Astrocyte of the spinal cord (primary cell): Measurements from ENCODE around the gene CD302.
A peak's percentile ranks its signal among the peaks of the same experiment; 100 is the strongest.

Source experiments
- DNase-seq: peaks from one replicate; pipeline ENCODE4 v3.0.0; 2011; ENCODE audit warnings: low read depth, low spot score
- H3K4me3 ChIP-seq: 2 replicates; pipeline ENCODE4 v1.5.1; 2011; ENCODE audit warnings: low read depth, mild to moderate bottlenecking, low read length, moderate library complexity
- in situ Hi-C: cut with HindIII; loops from 2 replicates; pipeline ENCODE4 v1.10.0; 2017; ENCODE audit warnings: low sequenced_read_pairs
- TF ChIP-seq, protein P1 (sequence below): IDR thresholded peaks from 2 replicates; pipeline ENCODE4 v1.5.1; 2012; ENCODE audit warnings: low read depth, mild to moderate bottlenecking, low read length, inconsistent platforms

Gene CD302

DNA sequence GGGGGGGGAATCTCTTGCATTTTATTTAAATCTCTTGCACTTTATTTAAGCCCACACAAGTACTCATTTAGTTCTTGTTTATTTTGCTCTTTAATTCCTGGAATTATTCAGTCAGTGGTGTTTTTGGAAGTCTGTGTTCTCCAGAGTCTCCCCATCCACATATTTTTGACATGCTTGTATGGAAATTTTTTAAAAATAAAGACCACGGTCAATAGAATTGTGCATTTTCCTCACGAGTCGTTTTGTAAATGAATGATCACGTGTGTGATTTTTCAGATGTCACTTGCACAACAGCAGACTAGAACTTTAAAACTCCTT, 824 bp downstream of the CD302 start:
- TF ChIP-seq, protein P1, sequence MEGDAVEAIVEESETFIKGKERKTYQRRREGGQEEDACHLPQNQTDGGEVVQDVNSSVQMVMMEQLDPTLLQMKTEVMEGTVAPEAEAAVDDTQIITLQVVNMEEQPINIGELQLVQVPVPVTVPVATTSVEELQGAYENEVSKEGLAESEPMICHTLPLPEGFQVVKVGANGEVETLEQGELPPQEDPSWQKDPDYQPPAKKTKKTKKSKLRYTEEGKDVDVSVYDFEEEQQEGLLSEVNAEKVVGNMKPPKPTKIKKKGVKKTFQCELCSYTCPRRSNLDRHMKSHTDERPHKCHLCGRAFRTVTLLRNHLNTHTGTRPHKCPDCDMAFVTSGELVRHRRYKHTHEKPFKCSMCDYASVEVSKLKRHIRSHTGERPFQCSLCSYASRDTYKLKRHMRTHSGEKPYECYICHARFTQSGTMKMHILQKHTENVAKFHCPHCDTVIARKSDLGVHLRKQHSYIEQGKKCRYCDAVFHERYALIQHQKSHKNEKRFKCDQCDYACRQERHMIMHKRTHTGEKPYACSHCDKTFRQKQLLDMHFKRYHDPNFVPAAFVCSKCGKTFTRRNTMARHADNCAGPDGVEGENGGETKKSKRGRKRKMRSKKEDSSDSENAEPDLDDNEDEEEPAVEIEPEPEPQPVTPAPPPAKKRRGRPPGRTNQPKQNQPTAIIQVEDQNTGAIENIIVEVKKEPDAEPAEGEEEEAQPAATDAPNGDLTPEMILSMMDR, result no peak
- H3K4me3 ChIP-seq, result peak overlapping the region; percentile 74
- in situ Hi-C loops, result no loop called here
- DNase-seq, result no peak

DNA sequence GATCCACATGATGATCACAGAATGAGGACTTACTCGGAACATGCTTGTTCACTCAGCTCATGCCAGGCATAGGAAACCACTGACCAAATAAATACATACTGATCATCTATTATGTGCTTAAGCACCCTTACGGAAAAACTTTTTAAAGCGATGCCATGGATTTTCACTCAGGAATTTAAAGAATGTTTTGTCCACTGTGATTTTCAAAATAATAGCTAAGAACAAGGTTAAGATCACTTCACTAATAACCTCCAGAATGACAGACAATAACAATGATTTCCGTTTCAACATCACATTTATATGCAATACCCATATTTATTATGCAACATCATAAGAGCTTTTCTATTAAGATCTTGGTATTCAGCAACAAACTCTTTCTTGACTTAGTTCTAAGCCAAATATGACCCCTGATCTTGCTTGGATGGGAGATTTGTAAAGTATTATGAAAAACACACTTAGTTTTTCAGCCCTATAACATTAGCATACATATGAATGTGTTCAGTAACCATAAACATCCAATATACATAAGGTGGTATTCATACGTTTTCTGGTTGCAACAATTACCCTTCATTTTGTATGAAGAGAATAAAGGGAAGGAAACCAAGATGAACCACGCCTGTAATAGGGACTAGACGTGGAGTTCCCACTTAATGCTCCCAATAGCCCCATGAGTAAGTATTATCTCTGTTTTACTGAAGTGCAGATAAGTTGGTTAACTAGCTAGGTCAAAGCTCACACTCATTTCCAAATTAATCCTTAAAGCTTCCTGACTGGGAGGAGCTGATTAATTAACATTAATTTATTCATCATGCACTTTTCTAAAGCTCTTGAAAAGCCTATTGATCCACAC, 1.9 kb downstream of the CD302 start:
- in situ Hi-C loops, result no loop called here
- H3K4me3 ChIP-seq, result no peak overlapping the region
- no peak for DNase-seq
- TF ChIP-seq, protein P1, result no peak

DNA sequence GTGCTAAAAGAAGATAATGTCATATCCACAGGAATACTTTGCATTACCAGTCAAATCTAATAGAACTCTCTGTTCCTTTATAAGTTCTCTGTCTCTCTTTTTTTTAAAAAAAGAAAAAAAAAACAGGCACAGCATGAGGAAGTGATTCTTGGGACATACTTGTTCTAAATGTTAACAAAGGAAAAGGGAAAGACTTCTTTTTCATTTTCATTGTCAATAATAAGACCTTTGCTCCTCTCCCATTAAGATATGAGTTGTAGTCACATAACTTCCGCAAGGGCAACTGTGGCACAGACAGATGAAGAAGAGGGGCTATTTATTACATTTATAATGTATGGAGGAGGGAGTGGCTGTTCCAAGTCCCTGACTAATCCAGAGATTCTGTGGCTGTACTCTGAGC, 4.7 kb downstream of the CD302 start:
- in situ Hi-C loops, result no loop called here
- TF ChIP-seq, protein P1, result no peak
- DNase-seq, result no peak
- H3K4me3 ChIP-seq, result no peak overlapping the region

DNA sequence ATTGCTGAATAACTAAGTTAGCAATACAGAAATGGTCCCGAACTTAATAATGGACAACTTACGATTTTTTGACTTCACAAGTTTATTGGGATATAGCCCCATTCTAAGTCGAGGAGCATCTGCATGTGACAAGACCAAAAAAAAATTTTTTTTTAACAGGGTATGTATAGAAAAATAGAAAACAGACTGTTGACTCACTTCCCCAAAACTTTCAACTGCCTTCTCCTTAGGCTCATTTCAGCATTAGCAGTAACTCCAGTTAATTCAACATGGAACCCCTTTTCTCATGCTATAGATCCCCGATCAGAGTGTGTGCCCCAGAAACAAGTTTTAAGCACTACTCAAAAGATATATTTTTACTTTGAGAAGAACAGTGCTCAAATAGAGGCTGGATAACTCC, 5.4 kb downstream of the CD302 start:
- in situ Hi-C loops, result no loop called here
- no peak overlapping the region for H3K4me3 ChIP-seq
- TF ChIP-seq, protein P1, result no peak
- no peak for DNase-seq

DNA sequence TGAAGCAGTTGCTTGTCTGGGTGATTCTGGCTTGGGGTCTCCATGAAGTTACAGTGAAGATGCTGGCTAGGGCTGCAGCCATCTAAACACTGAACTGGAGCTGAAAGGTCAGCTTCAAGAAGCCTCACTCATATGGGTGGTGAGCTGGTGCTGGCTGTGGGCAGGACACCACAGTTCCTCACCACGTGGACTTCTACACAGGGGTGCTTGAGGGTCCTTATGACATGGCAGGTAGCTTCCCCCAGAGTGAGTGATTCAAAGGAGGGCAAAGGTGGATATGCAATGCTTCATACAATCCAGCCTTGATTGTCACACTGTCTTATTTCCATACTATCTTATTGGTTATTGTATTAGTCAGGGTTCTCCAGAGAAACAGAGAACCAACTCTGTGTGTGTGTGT, 6.0 kb downstream of the CD302 start:
- H3K4me3 ChIP-seq, result no peak overlapping the region
- no peak for DNase-seq
- TF ChIP-seq, protein P1, result no peak
- in situ Hi-C loops, result no loop called here

DNA sequence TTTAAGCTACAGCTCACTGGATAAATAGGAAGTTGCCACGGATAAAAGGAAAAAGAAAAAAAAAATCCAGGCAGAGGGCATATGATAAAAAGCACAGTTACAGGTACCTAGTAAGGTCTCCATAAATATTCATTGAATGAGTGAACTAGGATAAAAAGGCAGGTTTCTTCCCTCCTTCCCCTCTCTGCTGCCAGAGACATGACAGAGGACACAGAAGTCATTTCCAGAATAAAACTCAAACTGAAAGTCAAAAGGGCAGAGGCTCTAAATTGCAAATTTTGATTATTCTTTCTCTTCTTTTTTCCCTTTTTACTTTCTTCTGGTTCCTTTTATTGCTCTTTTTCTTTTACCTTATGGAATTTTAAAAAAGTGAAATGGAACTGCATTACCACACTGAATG, 7.7 kb downstream of the CD302 start:
- in situ Hi-C loops, result no loop called here
- H3K4me3 ChIP-seq, result no peak overlapping the region
- no peak for DNase-seq
- TF ChIP-seq, protein P1, result no peak
